Retinal pigment epithelial cell (primary cell): Measurements from ENCODE around the gene DLGAP1.

ENCODE experiments used
- DNase-seq: peaks from one replicate; pipeline ENCODE4 v3.0.0-alpha.2; 2010; ENCODE audit warnings: low read depth
- H3K4me3 ChIP-seq: 2 replicates; pipeline ENCODE4 v1.5.1; 2011; ENCODE audit warnings: mild to moderate bottlenecking, low read length, control low read depth, moderate library complexity
- CTCF ChIP-seq: conservative IDR thresholded peaks from 2 replicates; pipeline ENCODE4 v1.5.1; 2011; ENCODE audit warnings: low read depth, low read length, control low read depth, inconsistent platforms

DLGAP1 gene

GRCh38 chr18:3900327-3900726 lies 554.8 kb downstream of the DLGAP1 start:
- no peak for TF ChIP-seq CTCF
- H3K4me3 ChIP-seq, result no peak overlapping the region
- no peak for DNase-seq

- no peak for DNase-seq
These were observed 556.1 kb downstream of the DLGAP1 start for GRCh38 chr18:3898861-3899613.

GRCh38 chr18:3892152-3892551 lies 563.0 kb downstream of the DLGAP1 start:
- TF ChIP-seq CTCF, result no peak
- no peak overlapping the region for H3K4me3 ChIP-seq
- DNase-seq, result no peak

More at GRCh38 chr18:3898861-3899613, 556.1 kb downstream of the DLGAP1 start:
- no peak for TF ChIP-seq CTCF
- H3K4me3 ChIP-seq, result no peak overlapping the region

- H3K4me3 ChIP-seq, result no peak overlapping the region
- DNase-seq, result no peak
- TF ChIP-seq CTCF, result no peak
These were observed 563.9 kb downstream of the DLGAP1 start for GRCh38 chr18:3891245-3891644.

GRCh38 chr18:3889803-3890202 lies 565.3 kb downstream of the DLGAP1 start:
- no peak for TF ChIP-seq CTCF
- DNase-seq, result no peak
- H3K4me3 ChIP-seq, result no peak overlapping the region

- no peak for TF ChIP-seq CTCF
- H3K4me3 ChIP-seq, result no peak overlapping the region
- DNase-seq, result no peak
These were observed 566.0 kb downstream of the DLGAP1 start for GRCh38 chr18:3889121-3889520.
